Measurements from ENCODE around the gene PTGS1.

GRCh38 chr9:122367774-122368460, 2.9 kb upstream of the PTGS1 start:
- TF ChIP-seq CTCF (IDR thresholded peaks at IDR 0.05) (no peak), POLR2A (IDR thresholded peaks at IDR 0.05) (no peak)
